ENCODE results near the gene DUSP28.
"Not testable (repeated sequence)": the region's sequence is repeated elsewhere in the genome, so short reads cannot be mapped to it uniquely, and the experiment has no call there.

DUSP28 gene

DNA sequence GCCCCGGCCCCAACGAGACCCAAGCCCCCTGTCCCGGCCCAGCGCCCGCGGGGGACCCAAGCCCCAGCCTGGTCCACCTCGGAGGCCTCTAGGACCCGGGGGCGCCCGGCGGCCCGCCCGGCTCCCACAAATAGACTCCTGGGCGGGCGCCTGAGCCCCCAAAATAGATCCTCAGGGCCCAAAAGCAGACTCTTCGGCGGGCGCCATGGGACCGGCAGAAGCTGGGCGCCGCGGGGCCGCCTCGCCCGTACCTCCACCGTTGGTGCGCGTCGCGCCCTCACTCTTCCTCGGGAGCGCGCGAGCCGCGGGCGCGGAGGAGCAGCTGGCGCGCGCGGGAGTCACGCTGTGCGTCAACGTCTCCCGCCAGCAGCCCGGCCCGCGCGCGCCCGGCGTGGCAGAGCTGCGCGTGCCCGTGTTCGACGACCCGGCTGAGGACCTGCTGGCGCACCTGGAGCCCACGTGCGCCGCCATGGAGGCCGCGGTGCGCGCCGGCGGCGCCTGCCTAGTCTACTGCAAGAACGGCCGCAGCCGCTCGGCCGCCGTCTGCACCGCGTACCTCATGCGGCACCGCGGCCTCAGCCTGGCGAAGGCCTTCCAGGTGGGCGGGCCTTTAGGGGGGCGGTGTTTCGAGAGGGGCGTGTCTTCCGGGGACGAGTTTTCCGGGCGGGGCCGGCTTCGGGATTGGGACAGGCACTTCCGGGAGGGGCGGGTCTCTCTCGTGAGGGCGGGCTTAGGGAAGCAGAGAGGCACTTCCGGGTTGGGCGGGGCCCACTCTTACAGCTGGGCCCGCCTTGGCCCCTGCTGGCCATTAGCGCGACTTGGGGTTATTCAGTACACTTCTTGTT, 545 bp downstream of the DUSP28 start:
- DNase-seq (ENCODE audit: low read depth), result peak; percentile 100

DNA sequence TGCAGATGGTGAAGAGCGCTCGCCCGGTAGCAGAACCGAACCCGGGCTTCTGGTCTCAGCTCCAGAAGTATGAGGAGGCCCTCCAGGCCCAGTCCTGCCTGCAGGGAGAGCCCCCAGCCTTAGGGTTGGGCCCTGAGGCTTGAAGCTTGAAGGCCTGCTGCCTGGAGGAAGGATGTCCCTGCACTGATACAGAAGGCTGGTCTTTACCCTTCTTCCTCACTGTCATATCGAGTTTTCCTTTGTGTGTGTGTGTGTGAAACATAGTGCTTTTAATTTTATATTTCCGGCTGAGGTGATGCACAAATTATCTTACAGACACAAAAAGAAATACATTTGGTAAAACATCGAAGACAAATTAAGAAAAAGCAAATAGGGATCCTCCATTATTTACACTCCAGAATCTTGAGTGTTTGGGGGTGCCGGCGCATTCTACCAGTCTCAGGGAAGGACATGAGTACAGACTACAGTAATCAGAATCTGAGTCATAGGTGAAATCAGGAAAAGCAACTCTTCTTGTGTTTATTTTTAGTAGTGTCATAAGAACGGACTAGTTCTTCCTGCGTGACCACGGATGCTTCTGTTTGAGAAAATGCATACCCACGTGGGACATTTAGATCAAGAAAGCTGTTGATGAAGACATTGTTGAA, 1.3 kb downstream of the DUSP28 start:
- no peak for DNase-seq (ENCODE audit: low read depth)

DNA sequence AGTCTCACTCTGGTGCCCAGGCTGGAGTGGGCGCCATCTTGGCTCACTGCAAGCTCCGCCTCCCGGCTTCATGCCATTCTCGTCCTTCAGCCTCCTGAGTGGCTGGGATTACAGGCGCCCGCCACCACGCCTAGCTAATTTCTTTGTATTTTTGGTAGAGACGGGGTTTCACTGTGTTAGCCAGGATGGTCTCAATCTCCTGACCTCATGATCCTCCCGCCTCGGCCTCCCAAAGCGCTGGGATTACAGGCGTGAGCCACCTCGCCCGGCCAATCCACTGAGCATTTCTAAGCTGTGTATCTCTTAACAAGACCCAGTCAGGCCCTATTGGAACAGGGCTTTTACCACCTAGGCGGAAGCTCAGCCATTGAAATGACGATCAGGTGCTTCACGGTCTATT, 3.1 kb downstream of the DUSP28 start:
- DNase-seq (ENCODE audit: low read depth), result not testable (repeated sequence)

DNA sequence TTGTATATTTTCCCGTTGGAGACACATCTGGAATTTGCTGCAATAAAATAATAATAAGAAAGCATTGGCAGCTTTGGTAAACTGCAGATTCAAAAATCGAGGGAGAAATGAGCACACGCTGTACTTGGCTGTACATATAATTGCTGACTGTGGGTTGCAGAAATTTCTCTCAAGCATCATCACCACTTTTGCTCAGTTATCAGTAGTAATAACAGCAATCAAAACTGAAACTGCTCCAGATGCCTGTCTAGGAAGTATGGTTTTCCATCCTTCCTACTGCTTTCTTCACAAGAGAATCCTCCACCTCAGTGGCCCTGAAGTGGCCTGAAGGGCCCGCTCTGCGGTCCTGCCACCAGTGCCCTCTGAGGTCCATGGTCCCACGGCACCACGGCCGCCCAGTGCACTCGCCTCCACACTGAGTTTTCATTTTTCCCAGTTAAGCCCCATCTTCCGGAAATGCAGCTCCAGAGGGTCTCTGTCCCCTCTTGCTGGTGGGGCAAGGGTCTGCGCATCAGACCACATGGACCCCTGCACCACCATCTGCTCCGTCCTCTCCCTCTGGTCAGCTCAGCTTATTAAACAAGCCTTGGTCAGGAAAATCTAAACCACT, 3.9 kb downstream of the DUSP28 start:
- DNase-seq (ENCODE audit: low read depth), result no peak

DNA sequence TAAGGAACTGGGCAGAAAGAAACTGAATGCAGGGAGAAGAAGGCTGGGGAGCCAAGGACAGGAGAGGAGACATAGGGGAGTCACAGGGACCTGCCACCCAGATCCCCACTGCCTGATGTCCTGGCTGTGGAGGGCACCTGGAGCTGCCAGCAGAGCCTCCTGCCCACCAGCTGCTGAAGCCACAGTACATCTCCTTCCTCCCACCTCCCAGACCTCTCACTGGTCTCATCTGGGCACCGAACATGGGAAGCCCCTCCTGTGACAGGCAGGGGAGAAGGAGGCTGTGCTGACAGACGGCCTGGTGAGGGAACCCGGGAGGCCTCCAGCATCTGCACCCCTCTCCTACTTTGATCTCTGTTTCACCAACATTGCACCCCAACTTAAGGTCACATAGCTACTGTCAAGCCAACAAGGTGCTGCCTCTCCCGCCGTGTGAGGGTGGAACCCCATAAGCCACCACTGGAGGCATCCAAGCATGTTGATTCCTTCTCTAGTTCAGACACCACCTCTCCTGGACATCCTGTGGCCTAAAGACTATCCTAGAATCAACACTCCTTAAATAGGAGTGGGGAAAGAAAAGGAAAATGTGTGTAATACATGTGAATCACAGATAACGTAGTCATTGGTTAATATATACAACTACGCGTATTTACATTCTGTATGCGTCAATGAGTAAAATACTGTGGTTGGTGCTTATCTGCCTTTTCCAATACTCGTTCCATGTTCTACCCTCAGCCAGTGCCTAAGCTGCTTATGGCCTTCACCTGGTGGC, 4.6 kb downstream of the DUSP28 start:
- DNase-seq (ENCODE audit: low read depth), result no peak

DNA sequence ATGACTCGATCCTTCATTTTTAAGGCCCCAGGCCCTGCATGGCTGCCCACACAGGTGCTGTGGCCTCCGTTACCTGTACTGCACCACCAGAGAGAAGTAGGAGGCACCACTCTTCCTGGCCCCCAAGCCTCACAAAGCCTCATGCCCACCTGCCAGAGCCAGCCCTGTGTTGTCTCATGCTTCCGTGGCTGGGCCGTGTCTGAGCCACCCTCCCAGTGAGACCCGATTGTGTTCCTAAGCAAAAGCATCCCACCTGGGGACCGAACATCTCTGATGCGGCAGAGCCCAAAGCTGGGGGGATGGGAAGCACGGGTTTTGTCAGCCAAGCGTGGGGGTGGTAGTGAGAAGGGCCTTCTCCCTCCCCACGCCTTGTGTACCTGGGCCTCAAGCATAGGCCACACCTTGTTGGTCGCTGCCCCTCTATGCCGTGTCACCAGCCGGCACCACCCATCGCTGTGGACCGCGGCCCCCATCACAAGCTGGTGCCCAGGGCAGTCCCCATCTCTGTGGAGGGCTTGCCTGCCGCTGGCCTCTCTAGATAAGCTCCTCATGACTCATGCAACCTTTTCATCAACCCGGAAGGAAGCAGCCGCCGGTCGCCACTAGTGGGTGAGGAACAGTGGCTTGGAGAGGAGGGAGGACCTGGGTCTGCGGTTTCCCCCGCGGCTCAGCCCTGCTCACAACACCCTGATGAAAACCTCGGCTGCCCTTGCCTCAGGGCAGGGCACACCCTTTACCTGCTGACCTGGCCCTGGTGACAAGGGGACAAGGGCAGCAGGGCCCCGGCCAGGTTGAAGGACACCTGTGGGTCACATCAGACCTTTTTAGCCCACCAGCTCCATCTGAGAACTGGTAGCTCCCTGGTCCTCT, 5.4 kb downstream of the DUSP28 start:
- peak; percentile 84 for DNase-seq (ENCODE audit: low read depth)

DNA sequence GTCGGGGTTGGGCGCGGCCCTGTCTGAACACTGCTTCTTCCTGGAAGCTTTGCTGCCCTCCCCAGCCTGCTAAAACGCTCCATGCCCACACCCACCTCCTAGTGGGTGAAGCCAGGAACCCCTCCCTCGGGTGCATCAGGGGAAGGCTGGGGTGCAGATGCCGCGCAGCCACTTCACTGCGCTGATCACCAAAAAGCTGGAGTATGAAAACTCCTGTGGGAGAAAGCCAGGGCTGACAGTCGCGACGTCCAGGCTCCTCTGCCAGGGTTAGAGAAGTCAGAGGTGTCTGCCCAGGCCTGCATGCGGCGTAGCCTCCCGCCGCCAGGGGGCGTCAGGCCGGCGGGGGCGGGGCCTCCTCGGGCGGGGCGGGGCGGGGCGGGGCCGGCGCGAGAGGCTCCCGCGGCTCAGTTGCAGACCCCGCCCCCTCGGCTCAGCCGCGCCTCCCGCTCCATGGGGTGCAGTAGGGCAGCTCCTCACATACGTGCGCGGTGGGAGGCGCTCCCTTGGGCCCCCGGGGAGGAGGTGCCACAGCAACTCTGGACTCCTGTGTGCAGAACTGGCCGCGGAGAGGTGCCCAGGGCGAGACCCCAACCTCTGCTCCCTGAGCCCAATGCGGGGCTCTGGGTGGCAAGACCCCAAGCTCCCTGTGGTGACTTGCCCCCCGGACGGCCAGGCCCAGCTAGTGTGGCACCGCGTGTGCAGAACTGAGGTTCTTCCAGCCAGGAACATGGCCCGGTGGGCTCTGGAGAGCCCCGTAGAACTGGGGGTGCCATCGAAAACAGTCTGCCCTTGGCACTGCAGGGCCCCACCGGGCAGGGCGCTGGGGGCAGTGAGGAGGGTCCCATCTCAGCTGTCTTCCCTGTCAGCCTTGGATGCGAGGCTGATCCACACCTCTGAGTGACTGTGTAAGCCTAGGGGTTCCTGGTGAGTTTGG, 6.3 kb downstream of the DUSP28 start:
- peak; percentile 94 for DNase-seq (ENCODE audit: low read depth)

DNA sequence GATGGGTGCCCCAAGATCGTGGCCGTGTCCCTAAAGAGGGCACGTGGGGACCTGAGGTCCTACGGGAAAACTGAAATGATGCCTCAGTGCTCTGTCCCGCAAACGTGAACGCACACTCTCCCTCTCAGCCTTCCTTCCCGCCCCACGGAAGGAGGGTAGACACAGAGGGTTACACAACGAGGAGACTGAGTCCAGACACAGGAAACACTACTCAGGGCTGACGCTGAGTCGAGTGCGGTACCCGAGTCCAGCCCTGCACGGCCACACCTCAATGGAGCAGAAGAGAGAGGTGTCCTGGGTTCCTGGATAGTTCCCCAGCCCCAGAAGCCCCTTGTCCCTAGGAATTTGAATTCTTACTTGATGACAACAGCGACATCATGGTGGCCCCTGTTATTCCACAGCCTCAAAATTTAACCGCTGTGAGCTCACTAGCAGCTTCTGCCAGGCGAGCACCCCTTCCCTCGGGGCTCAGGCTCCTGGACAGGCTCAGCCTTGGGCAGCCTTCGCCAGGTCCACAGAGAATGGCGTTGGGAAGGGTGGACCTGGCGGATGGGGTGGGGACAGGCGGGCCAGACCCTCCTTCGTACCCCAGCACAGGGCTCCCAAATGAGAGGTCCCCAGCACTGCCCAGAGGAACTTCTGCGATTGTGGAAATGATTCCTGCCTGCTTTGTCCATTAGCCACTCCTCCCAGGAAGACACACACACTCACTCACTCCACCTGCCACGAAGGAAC, 7.1 kb downstream of the DUSP28 start:
- DNase-seq (ENCODE audit: low read depth), result no peak

DNA sequence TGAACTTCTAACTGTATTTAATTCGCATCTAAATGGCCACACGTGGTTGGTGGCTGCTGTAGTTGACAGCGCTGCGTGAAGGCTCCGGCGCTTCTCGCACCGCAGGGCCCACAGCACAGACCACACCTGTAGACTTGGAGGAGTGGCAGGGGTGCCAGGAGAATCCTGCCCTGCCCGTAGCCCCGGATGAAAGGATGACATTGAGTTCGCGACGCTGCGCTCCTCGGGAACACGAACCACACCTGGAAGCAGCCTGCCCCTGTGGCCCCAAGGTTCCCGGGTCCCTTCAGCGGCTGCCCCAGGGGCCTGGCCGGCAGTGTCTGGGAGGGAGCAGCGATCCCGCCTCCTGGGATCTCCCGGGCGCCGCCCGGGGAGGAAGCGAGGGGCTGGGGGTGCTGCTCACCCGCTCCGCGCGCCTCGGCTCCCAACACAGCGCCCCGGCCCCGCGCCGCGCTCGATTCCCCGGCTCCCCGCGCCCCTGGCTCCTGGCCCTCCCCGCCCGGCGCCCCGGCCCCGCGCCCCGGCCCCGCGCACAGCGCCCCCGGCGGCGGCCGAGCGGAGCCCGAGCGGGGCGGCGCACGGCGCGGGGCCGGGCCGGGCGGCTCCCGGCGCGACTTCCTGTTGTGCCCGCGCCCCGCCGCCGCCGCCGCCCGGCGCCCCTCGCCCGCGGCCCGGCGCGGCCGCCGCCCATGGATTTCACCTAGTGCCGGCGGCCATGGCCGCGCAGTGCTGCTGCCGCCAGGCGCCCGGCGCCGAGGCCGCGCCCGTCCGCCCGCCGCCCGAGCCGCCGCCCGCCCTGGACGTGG, 7.9 kb downstream of the DUSP28 start, which contains the start of gene RNPEPL1:
Gene RNPEPL1, plus strand, starts transcription at position 613 of the 806 bp plus-strand sequence. Its CDS starts 103 bp downstream, at position 716.
- DNase-seq (ENCODE audit: low read depth), result no peak

DNA sequence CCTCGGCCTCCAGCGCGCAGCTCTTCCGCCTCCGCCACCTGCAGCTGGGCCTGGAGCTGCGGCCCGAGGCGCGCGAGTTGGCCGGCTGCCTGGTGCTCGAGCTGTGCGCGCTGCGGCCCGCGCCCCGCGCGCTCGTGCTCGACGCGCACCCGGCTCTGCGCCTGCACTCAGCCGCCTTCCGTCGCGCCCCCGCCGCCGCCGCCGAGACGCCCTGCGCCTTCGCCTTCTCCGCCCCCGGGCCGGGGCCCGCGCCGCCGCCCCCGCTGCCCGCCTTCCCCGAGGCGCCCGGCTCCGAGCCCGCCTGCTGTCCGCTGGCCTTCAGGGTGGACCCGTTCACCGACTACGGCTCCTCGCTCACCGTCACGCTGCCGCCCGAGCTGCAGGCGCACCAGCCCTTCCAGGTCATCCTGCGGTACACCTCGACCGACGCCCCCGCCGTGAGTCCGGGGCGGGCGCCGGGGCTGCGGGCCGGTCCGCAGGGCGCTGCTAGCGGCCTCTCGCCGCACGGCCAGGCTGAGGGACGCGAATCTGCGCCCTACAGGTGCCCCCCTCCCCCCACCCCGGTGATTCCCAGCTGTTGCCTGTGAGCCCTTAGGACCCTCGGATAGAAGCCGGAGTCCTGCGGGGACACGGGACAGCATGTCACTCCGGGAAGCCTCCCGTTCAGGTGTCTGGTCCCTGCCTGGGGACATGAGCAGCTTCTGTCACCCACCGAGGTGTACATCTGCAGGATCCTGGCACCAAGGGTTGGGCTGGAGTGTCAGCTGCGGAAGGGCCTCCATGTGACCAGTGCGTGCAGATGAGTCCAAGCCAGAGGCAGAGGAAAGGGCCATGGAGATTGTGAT, 8.7 kb downstream of the DUSP28 start:
- no peak for DNase-seq (ENCODE audit: low read depth)

DNA sequence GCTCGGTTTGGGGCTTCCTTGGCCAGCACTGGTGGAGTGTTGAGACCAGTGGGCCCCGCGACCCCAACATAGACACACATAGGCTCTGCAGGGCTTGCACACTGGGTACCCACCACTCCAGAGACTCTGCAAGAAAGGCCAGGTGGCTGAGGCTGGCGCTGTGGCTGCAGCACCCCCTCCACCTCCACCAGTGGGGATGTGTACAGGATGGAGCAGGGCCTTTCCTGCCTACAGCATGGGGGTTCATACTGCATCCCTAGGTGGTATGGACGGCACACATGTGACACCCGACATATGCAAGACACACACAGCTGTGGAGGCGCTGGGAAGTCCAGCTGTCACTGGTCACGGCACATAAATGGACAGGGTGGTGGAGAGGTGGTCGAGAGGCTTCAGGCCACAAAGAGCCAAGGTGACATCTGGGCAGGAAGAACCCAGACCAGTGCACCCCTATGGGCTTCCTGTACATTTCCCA, 9.4 kb downstream of the DUSP28 start:
- DNase-seq (ENCODE audit: low read depth), result no peak

DNA sequence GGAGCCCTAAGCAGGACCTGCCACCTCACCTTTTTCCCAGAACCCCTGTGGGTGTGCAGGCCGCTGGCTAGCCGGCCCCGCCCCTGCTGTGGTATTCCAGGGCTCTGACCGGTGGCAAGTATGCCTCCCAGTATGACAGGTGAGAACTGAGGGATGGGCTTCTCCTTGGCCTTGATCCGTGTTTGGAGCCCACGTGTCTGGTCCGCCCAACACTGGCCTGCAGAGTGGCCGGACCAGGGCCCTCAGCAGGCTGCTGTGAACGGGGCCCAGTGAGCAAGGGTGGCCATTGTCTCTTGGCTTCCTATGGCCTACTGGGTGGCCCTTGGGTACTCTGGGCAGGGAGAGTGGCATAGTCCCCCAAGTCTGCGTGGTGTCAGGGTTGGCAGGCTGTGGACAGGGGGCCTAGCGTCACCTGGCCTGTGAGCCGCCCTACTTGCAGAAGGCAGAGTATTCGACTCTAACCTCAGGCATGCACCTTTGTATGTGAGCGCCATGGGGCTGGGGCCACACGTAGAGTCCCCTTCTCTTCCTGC, 9.9 kb downstream of the DUSP28 start:
- no peak for DNase-seq (ENCODE audit: low read depth)

DNA sequence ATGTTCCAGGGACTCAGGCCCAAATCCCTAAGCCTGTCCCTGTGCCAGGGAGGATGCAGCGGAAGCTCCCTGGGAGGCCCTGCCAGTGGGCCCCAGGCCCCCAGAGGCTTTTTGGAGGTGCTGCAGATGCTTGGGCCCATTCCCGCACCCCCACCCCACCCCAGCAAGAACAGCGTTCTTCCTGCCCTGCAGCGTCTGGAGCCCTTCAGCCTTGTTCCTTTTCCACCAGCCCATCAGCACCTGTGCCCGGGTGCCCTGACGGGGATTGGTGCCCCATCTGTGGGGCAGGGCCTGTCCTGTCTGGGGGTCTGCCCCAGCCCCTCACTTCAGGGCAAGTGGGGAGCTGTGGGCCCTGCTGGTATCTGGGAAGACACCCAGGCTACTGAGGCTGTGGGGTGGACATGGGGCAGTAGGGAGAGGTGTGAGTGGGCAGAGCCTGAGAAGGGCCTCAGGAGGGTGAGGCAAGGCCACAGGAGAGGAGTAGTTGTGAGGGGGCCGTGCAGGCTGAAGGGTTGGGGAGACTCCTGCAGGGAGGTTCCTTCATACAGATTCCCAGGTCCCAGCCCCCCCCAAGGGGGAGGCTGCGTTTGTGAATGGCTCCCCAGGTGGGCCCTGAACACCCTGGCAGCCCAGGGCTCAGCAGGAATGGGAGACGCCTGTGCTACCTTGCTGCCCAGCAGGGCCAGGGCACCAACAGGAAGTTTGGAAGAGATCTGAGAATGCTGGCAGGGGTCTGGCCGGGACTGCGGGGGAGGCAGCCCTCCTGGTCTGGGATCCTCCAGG, 10.6 kb downstream of the DUSP28 start:
- no peak for DNase-seq (ENCODE audit: low read depth)

DNA sequence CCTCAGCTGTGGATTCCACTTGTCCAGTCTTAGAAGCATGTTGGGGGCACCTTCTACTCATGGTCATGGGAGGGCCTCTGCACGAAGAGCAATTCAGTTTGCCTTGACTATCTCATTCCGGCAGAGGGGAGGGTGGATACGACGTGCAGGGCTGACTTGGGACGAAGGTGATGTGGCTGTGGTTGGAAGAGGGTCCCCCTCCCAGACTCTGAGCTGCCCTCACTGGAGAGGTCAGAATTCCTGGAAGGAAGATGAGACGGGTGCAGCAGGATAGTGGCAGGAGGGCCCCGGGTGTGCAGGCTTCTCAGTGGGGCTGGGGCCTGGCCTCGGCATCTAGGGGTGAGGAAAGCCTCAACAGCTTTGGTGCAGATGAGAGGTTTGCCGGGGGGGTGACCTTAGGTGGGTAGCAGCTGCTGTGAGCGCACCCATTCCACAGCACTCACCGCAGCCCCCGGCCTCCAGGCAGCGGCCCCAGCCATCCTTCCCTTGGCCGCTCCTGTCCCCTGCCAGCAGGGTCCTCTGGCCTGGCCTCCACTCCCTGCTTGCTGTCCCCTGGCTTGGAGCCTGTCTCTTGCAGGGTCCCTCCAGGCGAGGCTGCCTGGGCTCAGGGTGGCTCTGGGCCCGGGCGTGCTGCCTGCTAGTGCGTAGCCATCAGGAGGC, 11.3 kb downstream of the DUSP28 start:
- no peak for DNase-seq (ENCODE audit: low read depth)

DNA sequence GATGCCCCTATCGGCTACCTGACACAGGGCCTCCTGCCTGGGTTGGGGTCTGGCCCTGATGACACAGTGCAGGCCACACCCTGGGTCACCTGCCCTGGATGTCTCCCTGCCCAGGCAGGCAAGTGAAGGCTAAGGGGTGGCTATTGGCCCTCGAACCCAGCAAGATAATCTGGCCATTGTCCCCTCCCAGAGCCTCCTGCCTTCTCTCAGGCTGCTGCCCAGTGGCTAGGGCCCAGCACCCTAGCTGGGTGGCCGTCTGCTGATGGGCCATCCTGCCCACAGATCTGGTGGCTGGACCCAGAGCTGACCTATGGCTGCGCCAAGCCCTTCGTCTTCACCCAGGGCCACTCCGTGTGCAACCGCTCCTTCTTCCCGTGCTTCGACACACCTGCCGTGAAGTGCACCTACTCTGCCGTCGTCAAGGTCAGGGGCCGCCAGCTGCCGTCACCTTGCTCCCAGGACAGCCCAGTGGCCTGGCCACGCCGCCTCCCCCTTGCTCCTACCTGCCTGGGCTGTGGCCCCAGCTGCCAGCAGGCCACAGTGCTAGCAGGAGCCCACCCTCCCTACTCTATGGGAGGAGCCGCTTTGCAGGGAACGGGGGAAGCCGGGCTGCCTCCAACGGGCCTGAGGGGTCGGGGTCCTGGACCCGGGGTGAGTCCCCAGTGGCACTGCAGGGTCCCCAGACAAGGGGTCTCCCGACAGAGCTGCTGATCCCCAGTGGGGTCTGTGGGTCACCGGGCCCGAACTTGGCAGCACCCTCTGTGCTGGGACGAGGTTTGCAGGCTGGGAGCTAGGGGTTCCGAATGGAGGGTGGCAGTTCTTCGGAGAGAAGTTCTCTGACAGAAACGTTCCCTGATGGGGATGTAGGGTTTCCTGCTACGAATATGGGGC, 12.2 kb downstream of the DUSP28 start:
- DNase-seq (ENCODE audit: low read depth), result no peak

All from activated T-cell treated with anti-CD3 and anti-CD28 coated beads for 24 hours (primary cell).